Measurements from ENCODE around the gene KCNMA1.

- TF ChIP-seq CTCF (IDR thresholded peaks at IDR 0.05) (no peak), POLR2A (IDR thresholded peaks at IDR 0.05) (no peak)
Observed at GRCh38 chr10:76974017-76974691, 663.5 kb downstream of the KCNMA1 start.
